Measurements from ENCODE around the gene EIF3D. TPM values are rescaled to one million over a fixed set of nuclear protein-coding genes. Genes with fewer than 3 reads are reported as not detected.

EIF3D gene
- total and polyA plus RNA-seq, 2 donors: 190 to 227 TPM

DNA sequence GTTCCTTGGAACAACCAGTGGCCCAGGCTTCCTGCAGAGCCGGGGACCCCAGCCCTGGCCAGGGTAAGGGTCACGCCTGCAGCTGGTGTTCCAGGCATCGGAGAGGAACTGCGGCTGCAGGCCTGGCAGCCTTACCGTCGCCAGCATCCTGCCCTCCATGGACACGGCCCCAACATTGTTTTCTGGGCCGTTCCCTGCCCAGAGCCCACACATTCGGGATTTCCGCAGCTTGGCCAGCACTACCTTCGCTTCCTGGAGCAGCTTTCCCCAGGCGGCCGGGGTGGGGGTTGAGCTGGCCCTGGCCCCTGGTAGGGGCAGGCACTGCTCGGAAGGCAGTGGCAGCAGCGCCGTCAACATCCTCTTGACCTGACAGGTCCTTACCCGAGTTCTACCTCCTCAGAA, 65.2 kb downstream of the EIF3D start:
- Histone ChIP-seq H3K27ac (ENCODE audit: low read depth) (no peak overlapping the region), H3K36me3 (ENCODE audit: insufficient read depth) (no peaks in the 10 kb centered on the region), H3K4me1 (ENCODE audit: insufficient read depth) (no peaks in the 10 kb centered on the region), H3K4me3 (ENCODE audit: low read depth, low read length) (no peak overlapping the region)
- no peak for DNase-seq (ENCODE audit: extremely low spot score)
- 74% methylated on average over 17 of the region's 17 CpGs for WGBS

DNA sequence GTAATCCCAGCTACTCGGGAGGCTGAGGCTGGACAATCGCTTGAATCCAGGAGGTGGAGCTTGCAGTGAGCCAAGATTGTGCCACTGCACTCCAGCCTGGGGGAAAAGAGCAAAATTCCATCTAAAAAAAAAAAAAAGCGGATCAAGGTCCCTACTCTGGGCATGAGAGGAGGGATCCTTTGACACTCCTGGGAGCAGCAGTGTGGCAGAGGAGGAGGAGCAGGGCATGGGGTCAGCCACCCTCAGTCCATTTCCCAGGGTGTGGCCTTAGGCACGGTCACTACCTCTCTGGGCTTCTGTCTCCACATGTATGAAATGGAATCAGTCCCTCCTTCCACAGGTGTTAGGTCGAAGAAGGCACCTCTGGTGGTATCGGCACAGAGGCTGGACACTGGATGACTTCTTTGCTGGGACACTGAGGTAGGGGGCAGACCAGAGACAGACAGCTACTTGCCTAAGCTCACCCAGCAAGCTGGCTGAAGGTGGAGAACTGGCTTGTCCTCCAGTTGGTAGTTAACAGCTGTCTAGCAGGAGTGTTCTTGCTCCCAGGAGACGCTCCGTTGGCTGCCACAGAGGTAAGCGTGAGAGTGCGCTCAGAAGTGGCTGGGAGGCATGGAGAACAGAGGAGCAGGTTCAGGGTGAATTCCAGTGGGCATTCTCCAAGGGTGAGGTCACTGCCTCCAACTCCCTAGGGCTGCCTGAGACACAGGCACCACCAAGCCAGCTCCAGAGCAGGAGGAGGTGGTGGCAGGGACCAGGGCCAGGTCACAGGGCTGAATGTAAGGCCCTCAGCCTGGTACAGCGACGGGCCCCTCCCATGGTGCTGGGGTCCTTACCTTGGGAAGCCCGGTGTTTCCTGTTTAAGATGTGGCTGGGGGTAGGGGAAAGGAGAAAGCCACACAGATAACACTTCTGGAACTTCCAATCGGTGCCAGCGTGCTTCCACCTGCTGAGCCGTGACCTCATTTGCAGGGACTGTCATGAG, 67.0 kb downstream of the EIF3D start:
- Histone ChIP-seq H3K4me1 (ENCODE audit: insufficient read depth) (no peaks in the 10 kb centered on the region), H3K4me3 (ENCODE audit: low read depth, low read length) (no peak overlapping the region), H3K27ac (ENCODE audit: low read depth) (no peak overlapping the region), H3K36me3 (ENCODE audit: insufficient read depth) (no peaks in the 10 kb centered on the region)
- no peak for DNase-seq (ENCODE audit: extremely low spot score)
- WGBS: 58% methylated on average over 16 of the region's 16 CpGs

Other genes with a start within 250 kb of the EIF3D start
- gene MYH9, start 141.2 kb downstream of the EIF3D start, total RNA-seq: 150 TPM
- gene MYH9, start 141.2 kb downstream of the EIF3D start, polyA plus RNA-seq: 258 TPM
- gene TXN2, start 47.5 kb downstream of the EIF3D start, total RNA-seq: 10.9 TPM
- gene TXN2, start 47.5 kb downstream of the EIF3D start, polyA plus RNA-seq: 98.5 TPM
- 9.9 TPM for gene FOXRED2, start 22.1 kb downstream of the EIF3D start, total RNA-seq
- 10.9 TPM for gene FOXRED2, start 22.1 kb downstream of the EIF3D start, polyA plus RNA-seq
- not detected for gene CACNG2, start 174.6 kb upstream of the EIF3D start, total RNA-seq
- not detected for gene CACNG2, start 174.6 kb upstream of the EIF3D start, polyA plus RNA-seq
- 20.2 TPM for gene IFT27, start 247.0 kb upstream of the EIF3D start, total RNA-seq
- gene IFT27, start 247.0 kb upstream of the EIF3D start, polyA plus RNA-seq: 27.2 TPM

Measured in urinary bladder (tissue), 4 donors.